ENCODE data around the gene KIF23. TPM values are rescaled to one million over a fixed set of nuclear protein-coding genes. Genes with fewer than 3 reads are reported as not detected.
A peak's percentile ranks its signal among the peaks of the same experiment; 100 is the strongest.

KIF23 gene
- polyA plus RNA-seq, 2 donors, result 4.7 to 8.1 TPM

DNA sequence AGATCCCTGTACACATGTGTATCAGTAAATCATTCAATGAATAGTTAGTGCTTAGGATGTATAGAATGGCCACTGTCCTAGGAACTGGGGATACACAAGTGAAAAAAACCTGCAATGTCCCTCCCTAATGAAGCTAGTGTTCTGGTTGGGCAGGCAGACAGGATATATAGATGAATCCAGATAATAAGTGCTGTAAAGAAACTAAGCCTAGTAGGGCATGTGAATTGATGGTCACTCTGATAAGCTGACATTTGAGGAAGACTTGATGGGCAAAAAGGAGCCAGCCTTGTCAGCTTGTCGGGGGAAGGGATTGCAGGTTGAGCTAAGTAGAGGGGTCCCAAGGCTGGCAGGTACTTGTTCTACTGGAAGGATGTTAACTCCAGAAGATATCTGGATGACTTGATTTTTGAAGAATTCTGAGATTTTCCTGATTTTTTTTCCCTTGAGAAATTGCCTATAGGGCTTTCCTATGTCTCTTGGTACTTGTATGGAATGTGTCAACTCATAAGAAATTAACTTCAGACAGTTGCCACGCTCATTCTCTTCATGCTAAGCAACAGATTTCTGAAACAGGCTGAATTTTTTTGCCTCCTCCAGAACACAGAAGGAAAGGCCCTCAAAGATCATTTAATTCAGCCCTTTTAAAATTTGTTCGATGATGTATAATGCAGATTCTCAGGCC is 6.3 kb upstream of the KIF23 start:
- no peaks in the 10 kb centered on the region for H3K36me3 ChIP-seq (ENCODE audit: control insufficient read depth in 2 of 2, insufficient read depth in 2 of 2, low read length in 1 of 2)
- no peaks in the 10 kb centered on the region for H3K27me3 ChIP-seq (ENCODE audit: control insufficient read depth in 1 of 2, insufficient read depth in 2 of 2, low read length in 2 of 2)
- no peaks in the 10 kb centered on the region for H3K9me3 ChIP-seq (ENCODE audit: control insufficient read depth in 2 of 2, insufficient read depth in 1 of 2, low read depth in 1 of 2, low read length in 1 of 2)
- H3K4me1 ChIP-seq (ENCODE audit: control insufficient read depth in 2 of 2, insufficient read depth in 2 of 2, low read length in 1 of 2), result no peaks in the 10 kb centered on the region
- H3K27ac ChIP-seq (ENCODE audit: low read depth in 2 of 2, low read length in 1 of 2), result no peak overlapping the region
- WGBS, 2 donors, result 91 to 98% methylated on average over 3 of the region's 3 CpGs
- no peak overlapping the region for H3K4me3 ChIP-seq (ENCODE audit: low read depth in 1 of 2, low read length in 2 of 2)

DNA sequence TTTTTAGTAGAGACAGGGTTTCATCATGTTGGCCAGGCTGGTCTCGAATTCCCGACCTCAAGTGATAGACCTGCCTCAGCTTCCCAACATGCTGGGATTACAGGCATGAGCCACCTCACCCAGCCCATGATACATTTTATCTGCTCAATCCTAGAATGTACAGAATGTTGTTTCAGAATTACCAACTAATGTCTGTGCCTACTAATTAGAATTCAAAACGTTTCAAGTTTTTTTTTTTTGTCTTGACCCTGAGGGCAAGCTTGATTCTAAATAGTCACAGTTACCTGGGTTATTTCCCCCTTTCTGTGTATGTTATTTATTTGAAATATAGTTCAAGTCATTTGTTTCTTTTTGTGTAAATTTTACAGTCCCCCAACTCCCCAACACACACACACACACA is 5.3 kb upstream of the KIF23 start:
- H3K9me3 ChIP-seq (ENCODE audit: control insufficient read depth in 2 of 2, insufficient read depth in 1 of 2, low read depth in 1 of 2, low read length in 1 of 2), result no peaks in the 10 kb centered on the region
- no peak overlapping the region for H3K27ac ChIP-seq (ENCODE audit: low read depth in 2 of 2, low read length in 1 of 2)
- H3K4me1 ChIP-seq (ENCODE audit: control insufficient read depth in 2 of 2, insufficient read depth in 2 of 2, low read length in 1 of 2), result no peaks in the 10 kb centered on the region
- no peak overlapping the region for H3K4me3 ChIP-seq (ENCODE audit: low read depth in 1 of 2, low read length in 2 of 2)
- no peaks in the 10 kb centered on the region for H3K27me3 ChIP-seq (ENCODE audit: control insufficient read depth in 1 of 2, insufficient read depth in 2 of 2, low read length in 2 of 2)
- WGBS, 2 donors, result 59 to 63% methylated on average over 3 of the region's 3 CpGs
- H3K36me3 ChIP-seq (ENCODE audit: control insufficient read depth in 2 of 2, insufficient read depth in 2 of 2, low read length in 1 of 2), result no peaks in the 10 kb centered on the region

DNA sequence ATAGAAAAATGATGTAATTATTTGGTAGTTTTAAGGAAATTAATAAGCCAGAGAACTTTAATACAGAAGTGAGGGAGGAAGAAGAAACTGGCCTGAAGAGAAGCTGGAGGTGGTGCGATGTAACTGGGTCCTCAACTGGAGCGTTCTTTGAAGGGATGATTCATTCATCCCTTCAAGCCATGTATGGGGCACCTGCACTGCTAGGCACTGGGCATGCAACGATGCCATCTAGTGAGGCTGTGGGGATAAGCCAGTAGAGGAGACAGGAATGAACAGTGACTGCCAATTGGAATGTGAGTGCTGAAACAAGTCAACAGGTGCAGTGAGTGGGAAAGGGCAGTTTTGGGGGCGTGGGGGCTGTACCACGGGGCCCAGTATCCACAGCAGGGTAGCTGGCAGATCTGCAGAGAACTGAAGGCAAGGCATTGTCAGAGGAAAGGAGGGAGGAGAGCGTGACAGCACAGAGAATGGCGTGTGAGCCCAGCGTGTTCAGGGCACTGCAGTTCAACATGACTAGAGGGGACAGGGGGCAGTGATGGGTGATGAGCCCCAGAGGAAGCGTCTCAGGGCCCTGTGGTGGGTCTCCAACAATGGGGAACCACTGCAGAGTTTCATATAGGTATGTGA is 3.8 kb upstream of the KIF23 start:
- Histone ChIP-seq H3K36me3 (ENCODE audit: control insufficient read depth in 2 of 2, insufficient read depth in 2 of 2, low read length in 1 of 2) (no peaks in the 10 kb centered on the region), H3K27me3 (ENCODE audit: control insufficient read depth in 1 of 2, insufficient read depth in 2 of 2, low read length in 2 of 2) (no peaks in the 10 kb centered on the region), H3K4me1 (ENCODE audit: control insufficient read depth in 2 of 2, insufficient read depth in 2 of 2, low read length in 1 of 2) (no peaks in the 10 kb centered on the region), H3K4me3 (ENCODE audit: low read depth in 1 of 2, low read length in 2 of 2) (no peak overlapping the region), H3K9me3 (ENCODE audit: control insufficient read depth in 2 of 2, insufficient read depth in 1 of 2, low read depth in 1 of 2, low read length in 1 of 2) (no peaks in the 10 kb centered on the region), H3K27ac (ENCODE audit: low read depth in 2 of 2, low read length in 1 of 2) (no peak overlapping the region)
- WGBS, 2 donors, result 51 to 55% methylated on average over 9 of the region's 9 CpGs

DNA sequence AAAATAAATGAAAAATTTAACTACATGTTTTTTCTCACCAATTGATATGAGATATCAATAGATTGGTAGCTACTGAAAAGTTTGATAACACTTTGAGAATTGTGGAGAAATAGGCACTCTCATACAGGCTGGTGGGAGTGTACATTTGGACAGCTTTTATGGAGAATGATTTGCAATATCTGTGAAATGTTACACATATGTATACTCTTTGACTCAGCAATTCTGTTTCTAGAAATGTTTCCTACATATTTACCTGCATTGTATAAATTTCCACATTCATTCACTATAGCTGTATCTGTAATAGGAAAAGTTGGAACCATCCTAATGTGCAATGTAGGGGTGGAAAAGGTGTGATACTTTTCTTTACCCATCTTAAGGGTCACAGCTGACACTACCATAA is 1.9 kb upstream of the KIF23 start:
- Histone ChIP-seq H3K4me1 (ENCODE audit: control insufficient read depth in 2 of 2, insufficient read depth in 2 of 2, low read length in 1 of 2) (no peaks in the 10 kb centered on the region), H3K4me3 (ENCODE audit: low read depth in 1 of 2, low read length in 2 of 2) (no peak overlapping the region), H3K9me3 (ENCODE audit: control insufficient read depth in 2 of 2, insufficient read depth in 1 of 2, low read depth in 1 of 2, low read length in 1 of 2) (no peaks in the 10 kb centered on the region), H3K27me3 (ENCODE audit: control insufficient read depth in 1 of 2, insufficient read depth in 2 of 2, low read length in 2 of 2) (no peaks in the 10 kb centered on the region), H3K36me3 (ENCODE audit: control insufficient read depth in 2 of 2, insufficient read depth in 2 of 2, low read length in 1 of 2) (no peaks in the 10 kb centered on the region), H3K27ac (ENCODE audit: low read depth in 2 of 2, low read length in 1 of 2) (no peak overlapping the region)

DNA sequence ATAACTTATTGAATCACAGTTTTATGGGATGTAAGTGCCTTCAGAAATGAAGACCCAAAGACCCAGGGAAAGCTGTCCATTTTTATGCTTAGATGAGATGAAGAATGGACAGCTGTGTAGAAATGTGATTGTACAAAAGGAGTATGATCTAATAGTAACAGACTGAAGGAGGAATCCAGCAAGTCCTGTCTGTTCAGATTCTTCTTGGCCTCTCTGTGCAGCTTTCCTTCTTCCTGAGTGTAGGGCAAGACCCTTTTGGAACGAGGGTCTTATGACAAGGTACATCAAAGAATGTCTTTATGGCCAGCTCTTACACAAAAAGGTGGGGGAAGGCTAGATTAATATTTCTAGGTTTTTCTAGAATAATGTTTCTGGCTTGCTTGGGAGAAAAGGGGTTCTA is 1.4 kb upstream of the KIF23 start:
- no peaks in the 10 kb centered on the region for H3K27me3 ChIP-seq (ENCODE audit: control insufficient read depth in 1 of 2, insufficient read depth in 2 of 2, low read length in 2 of 2)
- no peaks in the 10 kb centered on the region for H3K9me3 ChIP-seq (ENCODE audit: control insufficient read depth in 2 of 2, insufficient read depth in 1 of 2, low read depth in 1 of 2, low read length in 1 of 2)
- H3K4me3 ChIP-seq (ENCODE audit: low read depth in 1 of 2, low read length in 2 of 2), result no peak overlapping the region
- whole genome bisulfite sequencing, 2 donors, result 68 to 69% methylated on average over 1 of the region's 1 CpG
- H3K4me1 ChIP-seq (ENCODE audit: control insufficient read depth in 2 of 2, insufficient read depth in 2 of 2, low read length in 1 of 2), result no peaks in the 10 kb centered on the region
- H3K27ac ChIP-seq (ENCODE audit: low read depth in 2 of 2, low read length in 1 of 2), result no peak overlapping the region
- H3K36me3 ChIP-seq (ENCODE audit: control insufficient read depth in 2 of 2, insufficient read depth in 2 of 2, low read length in 1 of 2), result no peaks in the 10 kb centered on the region

DNA sequence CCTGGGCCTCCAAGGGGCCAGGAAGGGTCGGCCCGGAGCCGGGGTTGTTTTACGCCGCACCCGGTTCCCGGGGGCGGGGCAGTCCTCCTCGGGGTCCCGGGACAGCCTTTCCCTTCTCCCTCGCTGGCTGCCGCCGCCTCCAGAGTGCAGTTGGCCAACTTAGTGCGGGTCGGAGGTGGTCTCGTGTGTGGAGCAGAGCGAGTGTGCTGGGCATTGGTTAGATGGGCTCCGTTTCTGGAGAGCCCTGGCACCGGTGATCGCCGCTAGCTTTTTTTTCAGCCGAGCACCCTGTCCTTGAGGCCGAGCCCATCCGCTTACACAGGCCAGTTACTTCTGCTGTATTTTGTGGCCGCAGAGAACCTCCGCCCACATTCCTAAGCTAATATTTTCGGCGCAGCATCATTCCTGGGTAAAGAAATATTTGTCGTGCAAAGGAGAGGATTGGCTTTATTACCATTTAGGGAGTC is 585 bp downstream of the KIF23 start:
- Histone ChIP-seq H3K9me3 (ENCODE audit: control insufficient read depth in 2 of 2, insufficient read depth in 1 of 2, low read depth in 1 of 2, low read length in 1 of 2) (no peaks in the 10 kb centered on the region), H3K27ac (ENCODE audit: low read depth in 2 of 2, low read length in 1 of 2) (peak overlapping the region; percentile 27 to 41)
- 0 to 1% methylated on average over 29 of the region's 29 CpGs for WGBS, 2 donors

DNA sequence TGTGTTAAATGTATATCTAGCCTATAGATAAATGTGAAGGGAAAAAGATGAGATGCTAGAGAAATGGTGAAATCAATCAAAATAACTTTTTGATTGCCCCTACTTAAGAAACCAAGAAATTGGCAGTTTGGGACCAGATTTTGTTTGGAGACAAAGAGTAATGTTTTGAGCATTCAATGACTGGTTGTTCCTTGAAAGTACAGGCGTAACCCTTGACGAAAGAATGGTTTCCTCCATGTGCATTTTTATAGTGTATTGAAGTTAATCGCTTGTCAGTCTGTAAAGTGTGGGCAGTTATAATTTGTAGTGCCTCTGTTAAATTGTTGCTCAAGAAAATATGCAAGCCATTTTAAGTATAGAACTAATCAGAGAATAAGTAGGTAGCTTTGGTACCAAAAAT is 1.2 kb downstream of the KIF23 start:
- Histone ChIP-seq H3K4me3 (ENCODE audit: low read depth in 1 of 2, low read length in 2 of 2) (peak overlapping the region in 1 of 2 donors; percentile 1), H3K27me3 (ENCODE audit: control insufficient read depth in 1 of 2, insufficient read depth in 2 of 2, low read length in 2 of 2) (no peaks in the 10 kb centered on the region), H3K27ac (ENCODE audit: low read depth in 2 of 2, low read length in 1 of 2) (no peak overlapping the region), H3K36me3 (ENCODE audit: control insufficient read depth in 2 of 2, insufficient read depth in 2 of 2, low read length in 1 of 2) (no peaks in the 10 kb centered on the region), H3K9me3 (ENCODE audit: control insufficient read depth in 2 of 2, insufficient read depth in 1 of 2, low read depth in 1 of 2, low read length in 1 of 2) (no peaks in the 10 kb centered on the region), H3K4me1 (ENCODE audit: control insufficient read depth in 2 of 2, insufficient read depth in 2 of 2, low read length in 1 of 2) (no peaks in the 10 kb centered on the region)
- 83 to 88% methylated on average over 3 of the region's 3 CpGs for WGBS, 2 donors

More for the DNA sequence above, 585 bp downstream of the KIF23 start:
- H3K27me3 ChIP-seq (ENCODE audit: control insufficient read depth in 1 of 2, insufficient read depth in 2 of 2, low read length in 2 of 2), result no peaks in the 10 kb centered on the region
- peak overlapping the region; percentile 72 to 81 for H3K4me3 ChIP-seq (ENCODE audit: low read depth in 1 of 2, low read length in 2 of 2)
- no peaks in the 10 kb centered on the region for H3K36me3 ChIP-seq (ENCODE audit: control insufficient read depth in 2 of 2, insufficient read depth in 2 of 2, low read length in 1 of 2)
- no peaks in the 10 kb centered on the region for H3K4me1 ChIP-seq (ENCODE audit: control insufficient read depth in 2 of 2, insufficient read depth in 2 of 2, low read length in 1 of 2)

DNA sequence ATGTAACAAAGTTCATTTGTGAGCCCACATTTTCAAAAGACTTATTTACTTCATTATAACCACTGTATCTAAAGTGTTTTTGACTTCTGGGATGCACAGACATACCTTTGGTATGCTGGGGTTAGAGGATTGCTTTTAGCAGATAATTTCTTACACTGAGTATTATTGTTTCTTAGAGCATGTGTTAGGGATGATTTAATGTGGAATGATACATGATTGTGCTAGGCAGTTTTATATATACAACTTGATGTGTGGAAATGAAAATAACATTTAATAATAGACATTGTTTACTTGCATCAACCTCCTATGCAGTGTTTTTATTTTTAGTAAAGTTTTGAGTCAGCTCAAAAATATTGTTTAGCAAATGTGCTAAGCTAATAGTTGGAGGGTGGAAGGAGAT is 3.4 kb downstream of the KIF23 start:
- H3K36me3 ChIP-seq (ENCODE audit: control insufficient read depth in 2 of 2, insufficient read depth in 2 of 2, low read length in 1 of 2), result no peaks in the 10 kb centered on the region

DNA sequence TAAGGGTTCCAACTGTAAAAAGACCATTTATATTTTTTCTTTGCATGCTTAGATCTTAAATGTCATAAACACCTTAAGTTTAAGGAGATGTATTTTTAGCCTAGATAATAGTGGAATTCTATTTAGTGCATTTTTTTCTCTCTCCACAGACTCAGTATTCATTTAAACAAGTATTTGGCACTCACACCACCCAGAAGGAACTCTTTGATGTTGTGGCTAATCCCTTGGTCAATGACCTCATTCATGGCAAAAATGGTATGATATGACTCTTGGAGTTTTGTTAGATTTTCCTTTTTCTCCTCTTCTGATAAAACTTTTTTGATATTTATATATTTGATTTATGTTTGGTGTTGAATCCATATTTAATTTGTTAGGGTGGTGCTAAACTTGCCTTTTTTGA is 7.3 kb downstream of the KIF23 start:
- Histone ChIP-seq H3K4me3 (ENCODE audit: low read depth in 1 of 2, low read length in 2 of 2) (no peak overlapping the region), H3K27ac (ENCODE audit: low read depth in 2 of 2, low read length in 1 of 2) (no peak overlapping the region), H3K27me3 (ENCODE audit: control insufficient read depth in 1 of 2, insufficient read depth in 2 of 2, low read length in 2 of 2) (no peaks in the 10 kb centered on the region), H3K9me3 (ENCODE audit: control insufficient read depth in 2 of 2, insufficient read depth in 1 of 2, low read depth in 1 of 2, low read length in 1 of 2) (no peaks in the 10 kb centered on the region), H3K4me1 (ENCODE audit: control insufficient read depth in 2 of 2, insufficient read depth in 2 of 2, low read length in 1 of 2) (no peaks in the 10 kb centered on the region), H3K36me3 (ENCODE audit: control insufficient read depth in 2 of 2, insufficient read depth in 2 of 2, low read length in 1 of 2) (no peaks in the 10 kb centered on the region)

More for the DNA sequence above, 3.4 kb downstream of the KIF23 start:
- H3K9me3 ChIP-seq (ENCODE audit: control insufficient read depth in 2 of 2, insufficient read depth in 1 of 2, low read depth in 1 of 2, low read length in 1 of 2), result no peaks in the 10 kb centered on the region
- H3K4me3 ChIP-seq (ENCODE audit: low read depth in 1 of 2, low read length in 2 of 2), result no peak overlapping the region
- H3K4me1 ChIP-seq (ENCODE audit: control insufficient read depth in 2 of 2, insufficient read depth in 2 of 2, low read length in 1 of 2), result no peaks in the 10 kb centered on the region
- no peak overlapping the region for H3K27ac ChIP-seq (ENCODE audit: low read depth in 2 of 2, low read length in 1 of 2)
- H3K27me3 ChIP-seq (ENCODE audit: control insufficient read depth in 1 of 2, insufficient read depth in 2 of 2, low read length in 2 of 2), result no peaks in the 10 kb centered on the region

DNA sequence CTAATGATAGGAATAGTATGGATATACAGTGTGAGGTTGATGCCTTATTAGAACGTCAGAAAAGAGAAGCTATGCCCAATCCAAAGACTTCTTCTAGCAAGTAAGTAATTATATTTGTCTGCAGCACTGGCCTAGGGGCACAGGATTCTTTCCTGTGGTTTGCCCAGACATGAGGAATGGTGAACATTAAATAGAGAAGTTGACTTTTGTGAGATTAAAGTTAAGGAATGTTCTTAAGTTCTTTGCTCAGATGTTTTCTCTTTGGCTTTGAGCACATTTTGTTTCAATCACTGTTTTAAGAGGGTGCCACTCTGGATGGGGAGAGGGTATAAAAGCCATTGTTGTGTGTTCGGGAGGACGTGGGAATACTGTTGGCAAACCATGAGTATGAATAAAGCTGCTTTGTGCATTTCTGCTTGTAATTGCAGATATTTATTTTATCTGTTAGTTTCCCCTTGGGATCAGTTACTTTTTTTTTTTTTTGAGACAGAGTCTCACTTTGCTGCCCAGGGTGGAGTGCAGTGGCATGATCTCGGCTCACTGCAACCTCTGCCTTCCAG is 8.3 kb downstream of the KIF23 start:
- Histone ChIP-seq H3K4me3 (ENCODE audit: low read depth in 1 of 2, low read length in 2 of 2) (no peak overlapping the region), H3K4me1 (ENCODE audit: control insufficient read depth in 2 of 2, insufficient read depth in 2 of 2, low read length in 1 of 2) (no peaks in the 10 kb centered on the region), H3K27ac (ENCODE audit: low read depth in 2 of 2, low read length in 1 of 2) (no peak overlapping the region), H3K27me3 (ENCODE audit: control insufficient read depth in 1 of 2, insufficient read depth in 2 of 2, low read length in 2 of 2) (no peaks in the 10 kb centered on the region), H3K9me3 (ENCODE audit: control insufficient read depth in 2 of 2, insufficient read depth in 1 of 2, low read depth in 1 of 2, low read length in 1 of 2) (no peaks in the 10 kb centered on the region), H3K36me3 (ENCODE audit: control insufficient read depth in 2 of 2, insufficient read depth in 2 of 2, low read length in 1 of 2) (no peaks in the 10 kb centered on the region)
- WGBS, 2 donors, result 53 to 65% methylated on average over 4 of the region's 4 CpGs

All from esophagus (tissue), 2 donors.